Stomach smooth muscle (tissue), 2 donors: ENCODE measurements around the gene PLAC9.
A peak's percentile ranks its signal among the peaks of the same experiment; 100 is the strongest.

Experiments used
- H3K27ac ChIP-seq: one replicate; pipeline ENCODE4 v1.7.0; 2013; ENCODE audit warnings: mild to moderate bottlenecking, low read length, inconsistent platforms
- H3K27me3 ChIP-seq, 2 donors: one replicate each; pipeline ENCODE4 v1.7.0; 2013; ENCODE audit warnings: low read length in 2 of 2; ENCODE audit not compliant: insufficient read depth in 2 of 2, control insufficient read depth in 1 of 2
- H3K36me3 ChIP-seq, 2 donors: one replicate each; pipeline ENCODE4 v1.7.0; 2013; ENCODE audit warnings: low read length in 2 of 2; ENCODE audit not compliant: control insufficient read depth in 2 of 2, insufficient read depth in 2 of 2
- H3K4me1 ChIP-seq: one replicate; pipeline ENCODE4 v1.7.0; 2013; ENCODE audit warnings: low read length; ENCODE audit not compliant: control insufficient read depth, insufficient read depth
- H3K4me3 ChIP-seq, 2 donors: one replicate each; pipeline ENCODE4 v1.7.0; 2013; ENCODE audit warnings: low read length in 2 of 2
- H3K9ac ChIP-seq, 2 donors: one replicate each; pipeline ENCODE4 v1.7.0; 2013; ENCODE audit warnings: low read length in 2 of 2, mild to moderate bottlenecking in 1 of 2
- H3K9me3 ChIP-seq, 2 donors: one replicate each; pipeline ENCODE4 v1.7.0; 2013; ENCODE audit warnings: low read length in 2 of 2; ENCODE audit not compliant: control insufficient read depth in 2 of 2
- donor health status: healthy.
- donor health status: Pancreatic carcinoma.

Gene PLAC9

GRCh38 chr10:80161321-80162083 is 29.0 kb downstream of the PLAC9 start:
- H3K4me3 ChIP-seq: no peak overlapping the region
- H3K27ac ChIP-seq: no peak overlapping the region
- no peaks in the 10 kb centered on the region for H3K9me3 ChIP-seq
- peaks cover 40 to 64% of the 10 kb centered on the region in 2 donors for H3K36me3 ChIP-seq
- no peaks in the 10 kb centered on the region for H3K27me3 ChIP-seq
- no peak overlapping the region for H3K9ac ChIP-seq
- H3K4me1 ChIP-seq: peaks cover 50% of the 10 kb centered on the region

- Histone ChIP-seq H3K9ac (no peak overlapping the region), H3K4me1 (peaks cover 55% of the 10 kb centered on the region), H3K36me3 (peaks cover 26 to 55% of the 10 kb centered on the region in 2 donors)
Observed at GRCh38 chr10:80163741-80164341, 31.3 kb downstream of the PLAC9 start.

DNA sequence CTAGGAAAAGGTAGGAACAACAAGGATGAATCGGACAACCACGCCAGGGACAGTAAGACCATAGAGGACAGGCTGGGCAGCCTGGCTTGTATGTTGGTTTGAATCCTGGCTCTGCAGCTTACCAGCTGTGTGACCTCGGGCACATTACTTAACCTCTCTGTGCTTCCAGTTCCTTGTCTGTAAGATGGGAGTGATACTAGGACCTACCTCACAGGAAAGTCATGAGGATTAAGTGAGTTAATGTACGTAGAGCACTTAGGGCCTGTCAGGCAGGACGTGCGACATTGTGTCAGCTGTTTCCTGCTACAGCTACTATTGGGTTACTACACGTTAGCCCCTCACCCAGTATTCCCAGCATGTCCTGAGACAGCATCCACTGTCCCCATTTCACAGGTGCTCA is 32.1 kb downstream of the PLAC9 start:
- Histone ChIP-seq H3K27ac (no peak overlapping the region), H3K27me3 (no peaks in the 10 kb centered on the region), H3K36me3 (peaks cover 28 to 59% of the 10 kb centered on the region in 2 donors), H3K9ac (no peak overlapping the region), H3K4me1 (peaks cover 55% of the 10 kb centered on the region), H3K9me3 (no peaks in the 10 kb centered on the region), H3K4me3 (no peak overlapping the region)

More at GRCh38 chr10:80163741-80164341, 31.3 kb downstream of the PLAC9 start:
- Histone ChIP-seq H3K9me3 (no peaks in the 10 kb centered on the region), H3K4me3 (no peak overlapping the region), H3K27ac (peak overlapping the region; percentile 11), H3K27me3 (no peaks in the 10 kb centered on the region)

DNA sequence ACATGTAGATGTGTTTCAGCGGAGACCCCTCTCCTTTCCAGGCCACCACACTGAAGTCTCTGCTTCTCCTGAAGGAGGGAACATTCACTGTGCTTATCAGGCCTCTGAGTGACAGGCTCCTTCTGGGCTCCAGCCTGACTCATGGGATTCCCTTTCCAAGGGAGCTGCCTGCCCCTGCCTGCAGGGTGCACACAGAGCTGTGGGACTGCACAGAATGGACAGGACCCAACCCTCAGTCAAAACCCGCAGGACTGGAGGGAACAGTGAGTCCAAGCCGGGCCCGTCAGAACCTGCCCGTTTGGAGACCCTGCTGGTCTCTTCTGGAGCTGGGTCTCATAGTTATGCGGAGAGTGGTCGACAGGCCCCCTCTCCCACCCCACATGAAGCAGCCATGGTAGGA is 32.6 kb downstream of the PLAC9 start:
- Histone ChIP-seq H3K9me3 (no peaks in the 10 kb centered on the region), H3K36me3 (peaks cover 28 to 59% of the 10 kb centered on the region in 2 donors), H3K4me3 (no peak overlapping the region), H3K9ac (no peak overlapping the region), H3K27ac (no peak overlapping the region), H3K27me3 (no peaks in the 10 kb centered on the region), H3K4me1 (peaks cover 55% of the 10 kb centered on the region)

GRCh38 chr10:80166581-80167470 is 34.3 kb downstream of the PLAC9 start:
- Histone ChIP-seq H3K9ac (no peak overlapping the region), H3K27ac (peak overlapping the region; percentile 41), H3K36me3 (peaks cover 37 to 51% of the 10 kb centered on the region in 2 donors), H3K4me1 (peaks cover 56% of the 10 kb centered on the region), H3K27me3 (no peaks in the 10 kb centered on the region), H3K4me3 (no peak overlapping the region), H3K9me3 (no peaks in the 10 kb centered on the region)

- H3K4me1 ChIP-seq: peaks cover 60% of the 10 kb centered on the region
- no peaks in the 10 kb centered on the region for H3K27me3 ChIP-seq
- peaks cover 35 to 50% of the 10 kb centered on the region in 2 donors for H3K36me3 ChIP-seq
- peak overlapping the region; percentile 41 for H3K27ac ChIP-seq
- H3K9ac ChIP-seq: no peak overlapping the region
- no peaks in the 10 kb centered on the region for H3K9me3 ChIP-seq
- no peak overlapping the region for H3K4me3 ChIP-seq
Observed at GRCh38 chr10:80167471-80168161, 35.1 kb downstream of the PLAC9 start.

DNA sequence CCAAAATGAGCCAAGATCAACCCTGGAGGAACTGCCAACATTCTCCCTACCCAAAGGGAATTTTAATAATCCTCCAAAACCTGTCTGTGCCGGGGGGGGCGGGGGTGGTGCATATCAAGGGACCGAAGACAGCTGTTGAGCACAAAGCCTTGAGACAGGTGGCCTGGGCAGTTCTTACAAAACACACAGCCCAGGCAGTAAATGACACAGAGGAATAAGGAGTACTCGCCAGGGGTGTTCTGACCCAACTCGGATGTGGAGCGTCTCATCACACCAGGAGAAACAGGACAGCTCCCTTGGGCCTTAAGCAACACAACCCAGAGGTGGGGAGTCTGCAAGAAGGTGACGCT is 35.6 kb downstream of the PLAC9 start:
- Histone ChIP-seq H3K36me3 (peaks cover 33 to 45% of the 10 kb centered on the region in 2 donors), H3K4me1 (peaks cover 64% of the 10 kb centered on the region), H3K27ac (peak overlapping the region; percentile 41)

GRCh38 chr10:80168679-80169380 is 36.3 kb downstream of the PLAC9 start:
- H3K4me3 ChIP-seq: no peak overlapping the region
- no peak overlapping the region for H3K27ac ChIP-seq
- peaks cover 31 to 42% of the 10 kb centered on the region in 2 donors for H3K36me3 ChIP-seq
- peaks cover 58% of the 10 kb centered on the region for H3K4me1 ChIP-seq
- H3K9ac ChIP-seq: no peak overlapping the region
- no peaks in the 10 kb centered on the region for H3K9me3 ChIP-seq
- H3K27me3 ChIP-seq: no peaks in the 10 kb centered on the region

More for the DNA sequence above, 35.6 kb downstream of the PLAC9 start:
- H3K27me3 ChIP-seq: no peaks in the 10 kb centered on the region
- no peaks in the 10 kb centered on the region for H3K9me3 ChIP-seq
- H3K4me3 ChIP-seq: no peak overlapping the region
- no peak overlapping the region for H3K9ac ChIP-seq

GRCh38 chr10:80170026-80170425 is 37.5 kb downstream of the PLAC9 start:
- Histone ChIP-seq H3K9me3 (no peaks in the 10 kb centered on the region), H3K36me3 (peaks cover 31% of the 10 kb centered on the region in 2 donors), H3K27ac (no peak overlapping the region), H3K4me1 (peaks cover 52% of the 10 kb centered on the region), H3K27me3 (no peaks in the 10 kb centered on the region), H3K9ac (no peak overlapping the region), H3K4me3 (no peak overlapping the region)

GRCh38 chr10:80170641-80171040 is 38.1 kb downstream of the PLAC9 start:
- H3K36me3 ChIP-seq: peaks cover 25 to 27% of the 10 kb centered on the region in 2 donors
- no peak overlapping the region for H3K9ac ChIP-seq
- H3K4me3 ChIP-seq: no peak overlapping the region
- no peaks in the 10 kb centered on the region for H3K27me3 ChIP-seq
- peaks cover 48% of the 10 kb centered on the region for H3K4me1 ChIP-seq
- peak overlapping the region; percentile 18 for H3K27ac ChIP-seq
- no peaks in the 10 kb centered on the region for H3K9me3 ChIP-seq
